ENCODE results near the gene WDR27.
"Not testable (repeated sequence)": the region's sequence is repeated elsewhere in the genome, so short reads cannot be mapped to it uniquely, and the experiment has no call there.

The WDR27 gene

GRCh38 chr6:169650241-169650958 lies 51.4 kb downstream of the WDR27 start:
- no peak overlapping the region for H3K4me3 ChIP-seq (ENCODE audit: low read depth, low read length)
- DNase-seq (ENCODE audit: low read depth) = no peak
- TF ChIP-seq, protein P1, sequence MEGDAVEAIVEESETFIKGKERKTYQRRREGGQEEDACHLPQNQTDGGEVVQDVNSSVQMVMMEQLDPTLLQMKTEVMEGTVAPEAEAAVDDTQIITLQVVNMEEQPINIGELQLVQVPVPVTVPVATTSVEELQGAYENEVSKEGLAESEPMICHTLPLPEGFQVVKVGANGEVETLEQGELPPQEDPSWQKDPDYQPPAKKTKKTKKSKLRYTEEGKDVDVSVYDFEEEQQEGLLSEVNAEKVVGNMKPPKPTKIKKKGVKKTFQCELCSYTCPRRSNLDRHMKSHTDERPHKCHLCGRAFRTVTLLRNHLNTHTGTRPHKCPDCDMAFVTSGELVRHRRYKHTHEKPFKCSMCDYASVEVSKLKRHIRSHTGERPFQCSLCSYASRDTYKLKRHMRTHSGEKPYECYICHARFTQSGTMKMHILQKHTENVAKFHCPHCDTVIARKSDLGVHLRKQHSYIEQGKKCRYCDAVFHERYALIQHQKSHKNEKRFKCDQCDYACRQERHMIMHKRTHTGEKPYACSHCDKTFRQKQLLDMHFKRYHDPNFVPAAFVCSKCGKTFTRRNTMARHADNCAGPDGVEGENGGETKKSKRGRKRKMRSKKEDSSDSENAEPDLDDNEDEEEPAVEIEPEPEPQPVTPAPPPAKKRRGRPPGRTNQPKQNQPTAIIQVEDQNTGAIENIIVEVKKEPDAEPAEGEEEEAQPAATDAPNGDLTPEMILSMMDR (conservative IDR thresholded peaks at IDR 0.05; ENCODE audit: low read depth, low read length) = no peak

GRCh38 chr6:169648617-169649016 lies 53.2 kb downstream of the WDR27 start:
- no peak overlapping the region for H3K4me3 ChIP-seq (ENCODE audit: low read depth, low read length)
- no peak for DNase-seq (ENCODE audit: low read depth)
- TF ChIP-seq, protein P1 (conservative IDR thresholded peaks at IDR 0.05; ENCODE audit: low read depth, low read length) = no peak

DNA sequence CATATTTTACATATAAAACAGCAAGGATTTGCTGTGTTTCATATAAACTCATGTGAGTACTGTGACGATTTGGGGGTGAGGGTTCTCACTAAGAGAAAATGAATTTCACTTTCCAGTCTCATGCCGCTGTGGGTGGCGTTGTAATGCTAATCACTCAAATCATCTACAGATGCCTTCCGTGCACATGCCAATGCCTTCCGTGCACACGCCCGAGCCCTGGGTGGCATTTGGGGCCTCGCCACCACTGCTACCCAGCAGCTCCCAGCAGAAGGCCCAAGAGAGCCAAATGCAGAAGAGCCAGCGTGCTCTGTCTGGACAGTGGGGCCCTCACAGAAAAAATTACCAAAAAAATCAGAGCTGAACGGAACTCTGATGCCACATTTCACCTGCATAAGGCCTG lies 53.7 kb downstream of the WDR27 start:
- H3K4me3 ChIP-seq (ENCODE audit: low read depth, low read length) = no peak overlapping the region
- TF ChIP-seq, protein P1 (conservative IDR thresholded peaks at IDR 0.05; ENCODE audit: low read depth, low read length) = no peak
- no peak for DNase-seq (ENCODE audit: low read depth)

DNA sequence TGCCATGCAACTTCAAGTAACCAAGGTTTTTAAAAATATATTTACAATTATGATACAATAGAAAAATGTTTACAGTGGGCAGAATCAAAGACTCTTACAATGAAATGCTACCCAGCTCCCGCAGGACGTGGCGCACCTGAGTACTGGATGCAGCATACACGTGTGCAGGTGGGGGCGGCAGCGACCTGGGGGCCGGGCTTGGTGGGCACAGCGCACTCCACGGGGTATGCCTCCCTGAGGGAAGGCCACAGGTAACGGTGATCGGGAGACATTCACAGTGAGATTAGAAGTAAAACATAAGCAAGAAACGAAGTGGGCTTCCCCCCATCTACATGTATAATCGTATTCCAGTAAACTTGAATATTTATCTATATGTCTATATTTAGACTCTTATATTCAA lies 54.2 kb downstream of the WDR27 start:
- TF ChIP-seq, protein P1 (conservative IDR thresholded peaks at IDR 0.05; ENCODE audit: low read depth, low read length) = no peak
- DNase-seq (ENCODE audit: low read depth) = no peak
- no peak overlapping the region for H3K4me3 ChIP-seq (ENCODE audit: low read depth, low read length)

GRCh38 chr6:169646906-169647567 lies 54.8 kb downstream of the WDR27 start:
- TF ChIP-seq, protein P1 (conservative IDR thresholded peaks at IDR 0.05; ENCODE audit: low read depth, low read length) = no peak
- no peak overlapping the region for H3K4me3 ChIP-seq (ENCODE audit: low read depth, low read length)
- no peak for DNase-seq (ENCODE audit: low read depth)

- DNase-seq (ENCODE audit: low read depth); H3K4me3 ChIP-seq (ENCODE audit: low read depth, low read length): not testable (repeated sequence)
Measured at GRCh38 chr6:169645459-169645858, 56.4 kb downstream of the WDR27 start.

DNA sequence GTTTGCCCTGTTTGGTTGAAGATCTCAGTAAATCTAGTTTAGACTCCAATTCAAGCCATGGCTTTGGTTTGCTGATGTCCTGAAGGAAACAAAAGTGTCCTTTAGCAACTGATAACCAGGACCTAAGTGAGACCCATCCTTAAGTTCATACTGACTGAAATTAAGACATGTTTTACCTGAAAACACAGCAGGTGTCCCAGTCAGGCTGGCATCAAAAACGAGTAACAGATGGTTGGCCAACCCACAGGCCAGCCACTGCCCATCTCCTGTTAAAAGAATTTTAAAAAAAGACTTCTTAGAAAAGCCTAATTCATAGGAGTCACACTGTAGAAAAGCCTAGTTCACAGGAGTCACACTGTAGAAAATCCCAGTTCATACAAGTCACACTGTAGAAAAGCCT lies 58.3 kb downstream of the WDR27 start:
- H3K4me3 ChIP-seq (ENCODE audit: low read depth, low read length) = no peak overlapping the region
- TF ChIP-seq, protein P1 (conservative IDR thresholded peaks at IDR 0.05; ENCODE audit: low read depth, low read length) = no peak
- DNase-seq (ENCODE audit: low read depth) = no peak
